Body of pancreas (tissue), 4 donors: Measurements from ENCODE around the gene IKZF1.

Source experiments
- POLR2A ChIP-seq, 3 donors: fragments of 450-650 bp; IDR thresholded peaks; one replicate each; pipeline ENCODE4 v1.6.1; 2016; ENCODE audit warnings: antibody characterized with exemption in 3 of 3, mild to moderate bottlenecking in 2 of 3
- TF ChIP-seq, protein P1 (sequence below), 7 experiments: fragments of 450-650 bp in 4 of 7; fragments of 200-600 bp in 3 of 7; sonication (generic) in 3 of 7; IDR thresholded peaks; one replicate each; pipeline ENCODE4 v1.5.1; 2016 to 2019; ENCODE audit warnings: antibody characterized with exemption in 7 of 7

GRCh38 chr7:50362712-50363282 is 58.3 kb downstream of the IKZF1 start:
- TF ChIP-seq, protein P1, sequence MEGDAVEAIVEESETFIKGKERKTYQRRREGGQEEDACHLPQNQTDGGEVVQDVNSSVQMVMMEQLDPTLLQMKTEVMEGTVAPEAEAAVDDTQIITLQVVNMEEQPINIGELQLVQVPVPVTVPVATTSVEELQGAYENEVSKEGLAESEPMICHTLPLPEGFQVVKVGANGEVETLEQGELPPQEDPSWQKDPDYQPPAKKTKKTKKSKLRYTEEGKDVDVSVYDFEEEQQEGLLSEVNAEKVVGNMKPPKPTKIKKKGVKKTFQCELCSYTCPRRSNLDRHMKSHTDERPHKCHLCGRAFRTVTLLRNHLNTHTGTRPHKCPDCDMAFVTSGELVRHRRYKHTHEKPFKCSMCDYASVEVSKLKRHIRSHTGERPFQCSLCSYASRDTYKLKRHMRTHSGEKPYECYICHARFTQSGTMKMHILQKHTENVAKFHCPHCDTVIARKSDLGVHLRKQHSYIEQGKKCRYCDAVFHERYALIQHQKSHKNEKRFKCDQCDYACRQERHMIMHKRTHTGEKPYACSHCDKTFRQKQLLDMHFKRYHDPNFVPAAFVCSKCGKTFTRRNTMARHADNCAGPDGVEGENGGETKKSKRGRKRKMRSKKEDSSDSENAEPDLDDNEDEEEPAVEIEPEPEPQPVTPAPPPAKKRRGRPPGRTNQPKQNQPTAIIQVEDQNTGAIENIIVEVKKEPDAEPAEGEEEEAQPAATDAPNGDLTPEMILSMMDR (IDR thresholded peaks at IDR 0.05): no peak
- no peak for TF ChIP-seq POLR2A (IDR thresholded peaks at IDR 0.05)
